22Rv1 (cell line): ENCODE data around the gene TGM6.

Experiments used
- ZFX ChIP-seq: fragments of 450-650 bp; IDR thresholded peaks from 2 replicates; pipeline ENCODE4 v1.6.1; 2017; ENCODE audit warnings: antibody characterized with exemption, borderline replicate concordance
- TF ChIP-seq, protein P1 (sequence below): fragments of 450-650 bp; IDR thresholded peaks from 2 replicates; pipeline ENCODE4 v1.5.1; 2017; ENCODE audit warnings: mild to moderate bottlenecking

DNA sequence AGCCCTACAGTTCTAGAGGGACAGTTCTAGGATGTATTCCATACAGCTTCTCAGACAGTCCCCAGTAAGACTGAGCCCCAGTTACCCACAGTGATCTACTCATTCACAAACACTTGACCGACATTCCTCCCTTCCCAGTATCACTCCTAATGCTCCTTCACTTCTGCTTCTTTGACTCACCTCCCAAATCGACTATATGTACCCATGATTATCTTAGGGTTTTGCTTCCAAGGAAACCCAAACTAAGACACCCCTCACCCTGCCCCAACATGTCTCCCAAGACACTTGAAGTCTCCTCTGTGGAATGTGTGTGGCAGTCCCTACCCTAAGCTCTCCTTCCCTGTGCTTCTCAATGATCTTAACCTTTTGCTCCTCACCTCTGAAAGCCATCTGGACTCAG, 23.6 kb upstream of the TGM6 start:
- TF ChIP-seq, protein P1, sequence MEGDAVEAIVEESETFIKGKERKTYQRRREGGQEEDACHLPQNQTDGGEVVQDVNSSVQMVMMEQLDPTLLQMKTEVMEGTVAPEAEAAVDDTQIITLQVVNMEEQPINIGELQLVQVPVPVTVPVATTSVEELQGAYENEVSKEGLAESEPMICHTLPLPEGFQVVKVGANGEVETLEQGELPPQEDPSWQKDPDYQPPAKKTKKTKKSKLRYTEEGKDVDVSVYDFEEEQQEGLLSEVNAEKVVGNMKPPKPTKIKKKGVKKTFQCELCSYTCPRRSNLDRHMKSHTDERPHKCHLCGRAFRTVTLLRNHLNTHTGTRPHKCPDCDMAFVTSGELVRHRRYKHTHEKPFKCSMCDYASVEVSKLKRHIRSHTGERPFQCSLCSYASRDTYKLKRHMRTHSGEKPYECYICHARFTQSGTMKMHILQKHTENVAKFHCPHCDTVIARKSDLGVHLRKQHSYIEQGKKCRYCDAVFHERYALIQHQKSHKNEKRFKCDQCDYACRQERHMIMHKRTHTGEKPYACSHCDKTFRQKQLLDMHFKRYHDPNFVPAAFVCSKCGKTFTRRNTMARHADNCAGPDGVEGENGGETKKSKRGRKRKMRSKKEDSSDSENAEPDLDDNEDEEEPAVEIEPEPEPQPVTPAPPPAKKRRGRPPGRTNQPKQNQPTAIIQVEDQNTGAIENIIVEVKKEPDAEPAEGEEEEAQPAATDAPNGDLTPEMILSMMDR, result no peak
- no peak for TF ChIP-seq ZFX
